ENCODE data around the gene KATNIP.

Gene KATNIP

GRCh38 chr16:27549746-27550581 lies at the start of gene KATNIP, which contains the start of gene GTF3C1:
Gene KATNIP, plus strand, starts transcription at chr16:27550144. Its CDS starts 27 bp downstream, at chr16:27550171.
Gene GTF3C1, minus strand, starts transcription at chr16:27549913. Its CDS starts 23 bp downstream, at chr16:27549890.
- DNase-seq: peak; percentile 100

- no peak for DNase-seq
These were observed 49.1 kb upstream of the KATNIP start for GRCh38 chr16:27500801-27501200.

- no peak for DNase-seq
These were observed 46.3 kb upstream of the KATNIP start for GRCh38 chr16:27503662-27504061.

- no peak for DNase-seq
These were observed 44.4 kb upstream of the KATNIP start for GRCh38 chr16:27505297-27506236.

GRCh38 chr16:27506771-27507170 lies 43.2 kb upstream of the KATNIP start:
- DNase-seq: no peak

GRCh38 chr16:27508476-27508875 lies 41.5 kb upstream of the KATNIP start:
- DNase-seq: no peak

- no peak for DNase-seq
These were observed 38.1 kb upstream of the KATNIP start for GRCh38 chr16:27511657-27512448.

- DNase-seq: no peak
These were observed 35.1 kb upstream of the KATNIP start for GRCh38 chr16:27514806-27515205.

- DNase-seq: peak; percentile 41
These were observed 34.0 kb upstream of the KATNIP start for GRCh38 chr16:27515874-27516353.

- no peak for DNase-seq
These were observed 33.6 kb upstream of the KATNIP start for GRCh38 chr16:27516365-27516764.

- no peak for DNase-seq
These were observed 32.3 kb upstream of the KATNIP start for GRCh38 chr16:27517664-27518063.

GRCh38 chr16:27518226-27518625 lies 31.7 kb upstream of the KATNIP start:
- no peak for DNase-seq

- DNase-seq: no peak
These were observed 28.8 kb upstream of the KATNIP start for GRCh38 chr16:27520982-27521673.

- DNase-seq: no peak
These were observed 27.7 kb upstream of the KATNIP start for GRCh38 chr16:27522173-27522707.

- DNase-seq: no peak
These were observed 23.8 kb upstream of the KATNIP start for GRCh38 chr16:27526180-27526579.

- no peak for DNase-seq
These were observed 21.6 kb upstream of the KATNIP start for GRCh38 chr16:27528294-27528693.

GRCh38 chr16:27529962-27530361 lies 20.0 kb upstream of the KATNIP start:
- DNase-seq: no peak

GRCh38 chr16:27531186-27531585 lies 18.8 kb upstream of the KATNIP start:
- no peak for DNase-seq

GRCh38 chr16:27531826-27532800 lies 17.8 kb upstream of the KATNIP start:
- no peak for DNase-seq

GRCh38 chr16:27534256-27534655 lies 15.7 kb upstream of the KATNIP start:
- no peak for DNase-seq

Data from activated CD4-positive, CD25-positive, alpha-beta regulatory T cell treated with anti-CD3 and anti-CD28 coated beads, Interleukin-2, amount 50 U/mL, for 72 hours (primary cell).